Adipocyte (in vitro differentiated cells): ENCODE measurements around the gene PCDHB9.
"Not testable (repeated sequence)": the region's sequence is repeated elsewhere in the genome, so short reads cannot be mapped to it uniquely, and the experiment has no call there.

Experiments used
- DNase-seq: peaks from one replicate; pipeline ENCODE4 v3.0.0-alpha.2; 2015; ENCODE audit warnings: low read depth
- H3K27me3 ChIP-seq: replicated peaks from 2 replicates; pipeline ENCODE4 v1.7.0; 2013; ENCODE audit warnings: mild to moderate bottlenecking, low read length, moderate library complexity; ENCODE audit not compliant: control insufficient read depth, insufficient read depth
- H3K36me3 ChIP-seq: 2 replicates; pipeline ENCODE4 v1.7.0; 2013; ENCODE audit warnings: low read length, mild to moderate bottlenecking, moderate library complexity; ENCODE audit not compliant: control insufficient read depth, insufficient read depth, severe bottlenecking
- H3K4me1 ChIP-seq: 2 replicates; pipeline ENCODE4 v1.7.0; 2013; ENCODE audit warnings: mild to moderate bottlenecking, low read length, moderate library complexity; ENCODE audit not compliant: control insufficient read depth, insufficient read depth
- H3K4me3 ChIP-seq: 2 replicates; pipeline ENCODE4 v1.7.0; 2013; ENCODE audit warnings: mild to moderate bottlenecking, low read length, moderate library complexity
- H3K9ac ChIP-seq: 2 replicates; pipeline ENCODE4 v1.7.0; 2013; ENCODE audit warnings: mild to moderate bottlenecking, low read length, moderate library complexity
- H3K9me3 ChIP-seq: 2 replicates; pipeline ENCODE4 v1.7.0; 2013; ENCODE audit warnings: mild to moderate bottlenecking, low read length, moderate library complexity; ENCODE audit not compliant: control insufficient read depth

Gene PCDHB9

GRCh38 chr5:141214583-141214982 is 27.6 kb downstream of the PCDHB9 start:
- not testable (repeated sequence) for H3K27me3 ChIP-seq, H3K9ac ChIP-seq, H3K4me3 ChIP-seq, H3K4me1 ChIP-seq, H3K36me3 ChIP-seq, DNase-seq
- H3K9me3 ChIP-seq = peaks cover 72% of the 10 kb centered on the region

GRCh38 chr5:141215504-141215903 is 28.5 kb downstream of the PCDHB9 start:
- not testable (repeated sequence) for DNase-seq, H3K27me3 ChIP-seq, H3K36me3 ChIP-seq, H3K4me1 ChIP-seq, H3K4me3 ChIP-seq, H3K9ac ChIP-seq
- H3K9me3 ChIP-seq = peaks cover 74% of the 10 kb centered on the region

GRCh38 chr5:141216035-141216434 is 29.1 kb downstream of the PCDHB9 start:
- not testable (repeated sequence) for H3K9ac ChIP-seq, H3K4me3 ChIP-seq, DNase-seq, H3K4me1 ChIP-seq, H3K27me3 ChIP-seq, H3K36me3 ChIP-seq
- peaks cover 78% of the 10 kb centered on the region for H3K9me3 ChIP-seq

GRCh38 chr5:141223112-141223783 is 36.3 kb downstream of the PCDHB9 start, which contains the start of gene PCDHB14:
Gene PCDHB14 (plus strand): TSS chr5:141223343. CDS start chr5:141223506, 163 bp downstream.
- Histone ChIP-seq H3K36me3 (no peaks in the 10 kb centered on the region), H3K9me3 (peaks cover 69% of the 10 kb centered on the region), H3K9ac (no peak within 1 kb of the TSS), H3K4me3 (peak within 1 kb of the TSS; percentile 71), H3K4me1 (no peaks in the 10 kb centered on the region), H3K27me3 (no peaks in the 10 kb centered on the region)
- DNase-seq = peak; percentile 78

GRCh38 chr5:141224844-141225243 is 37.9 kb downstream of the PCDHB9 start:
- not testable (repeated sequence) for H3K4me3 ChIP-seq, H3K27me3 ChIP-seq, DNase-seq, H3K4me1 ChIP-seq, H3K9ac ChIP-seq, H3K36me3 ChIP-seq
- peaks cover 64% of the 10 kb centered on the region for H3K9me3 ChIP-seq

GRCh38 chr5:141225421-141225820 is 38.5 kb downstream of the PCDHB9 start:
- DNase-seq, H3K36me3 ChIP-seq: not testable (repeated sequence)

GRCh38 chr5:141234109-141234667 is 47.2 kb downstream of the PCDHB9 start:
- Histone ChIP-seq H3K4me1 (no peaks in the 10 kb centered on the region), H3K4me3 (peak overlapping the region; percentile 46), H3K27me3 (no peaks in the 10 kb centered on the region), H3K9ac (no peak overlapping the region), H3K36me3 (no peaks in the 10 kb centered on the region), H3K9me3 (peaks cover 84% of the 10 kb centered on the region)
- DNase-seq = peak; percentile 27

More at GRCh38 chr5:141225421-141225820, 38.5 kb downstream of the PCDHB9 start:
- peaks cover 63% of the 10 kb centered on the region for H3K9me3 ChIP-seq
- H3K9ac ChIP-seq, H3K4me1 ChIP-seq, H3K4me3 ChIP-seq, H3K27me3 ChIP-seq: not testable (repeated sequence)

GRCh38 chr5:141235922-141236321 is 49.0 kb downstream of the PCDHB9 start:
- DNase-seq, H3K27me3 ChIP-seq, H3K9ac ChIP-seq, H3K4me1 ChIP-seq, H3K4me3 ChIP-seq, H3K36me3 ChIP-seq: not testable (repeated sequence)
- H3K9me3 ChIP-seq = peaks cover 93% of the 10 kb centered on the region

GRCh38 chr5:141236516-141237313 is 49.8 kb downstream of the PCDHB9 start:
- H3K9ac ChIP-seq = no peak overlapping the region
- H3K27me3 ChIP-seq = no peaks in the 10 kb centered on the region
- peaks cover 93% of the 10 kb centered on the region for H3K9me3 ChIP-seq
- H3K4me3 ChIP-seq = no peak overlapping the region
- DNase-seq = no peak
- no peaks in the 10 kb centered on the region for H3K36me3 ChIP-seq
- no peaks in the 10 kb centered on the region for H3K4me1 ChIP-seq
